Tibial nerve (tissue), 4 donors: ENCODE results near the gene PLCG1.

Source experiments
- CTCF ChIP-seq, 5 experiments: fragments of 200-600 bp in 3 of 5; fragments of 450-650 bp in 2 of 5; sonication (generic) in 3 of 5; IDR thresholded peaks; one replicate each; pipeline ENCODE4 v1.5.1; 2016 to 2019; ENCODE audit warnings: antibody characterized with exemption in 5 of 5, mild to moderate bottlenecking in 3 of 5, moderate library complexity in 2 of 5
- EP300 ChIP-seq, 2 donors: sonication (generic); formaldehyde crosslinking; IDR thresholded peaks; one replicate each; pipeline ENCODE4 v1.6.1; 2017; ENCODE audit warnings: antibody characterized with exemption in 2 of 2, mild to moderate bottlenecking in 1 of 2

GRCh38 chr20:41095110-41095969, 42.0 kb upstream of the PLCG1 start:
- peak; percentile 71 to 83 (median 81) for TF ChIP-seq CTCF (IDR thresholded peaks at IDR 0.05)
- no peak for TF ChIP-seq EP300 (IDR thresholded peaks at IDR 0.05)
